Calu3 (cell line): ENCODE measurements around the gene TNS1. TPM values are rescaled to one million over a fixed set of nuclear protein-coding genes. Genes with fewer than 3 reads are reported as not detected.

ENCODE experiments used
- BruUV-seq: library from RNA; stranded (reverse); fragments of 400-500 nt; replicated peaks from 2 replicates; lab custom pipeline; 2021; lab: Mats Ljungman, UMichigan
- CTCF ChIA-PET: fragments of 300-600 bp; sonication (Branson Sonifier 250); formaldehyde crosslinking; loops from one replicate; lab custom pipeline; 2022; ENCODE audit warnings: antibody characterized with exemption; lab: Charles Lee
- DNase-seq: peaks from one replicate; pipeline ENCODE4 v3.0.0; 2022
- H3K27ac Mint-ChIP-seq: one replicate; pipeline ENCODE4 v1.8.0; 2022; ENCODE audit warnings: mixed read lengths; ENCODE audit not compliant: unreplicated experiment
- H3K27me3 Mint-ChIP-seq: one replicate; pipeline ENCODE4 v1.8.0; 2022; ENCODE audit warnings: mixed read lengths; ENCODE audit not compliant: unreplicated experiment
- H3K36me3 Mint-ChIP-seq: one replicate; pipeline ENCODE4 v1.8.0; 2022; ENCODE audit warnings: mild to moderate bottlenecking, moderate library complexity, mixed read lengths; ENCODE audit not compliant: insufficient read depth, unreplicated experiment
- H3K4me1 Mint-ChIP-seq: one replicate; pipeline ENCODE4 v1.8.0; 2022; ENCODE audit warnings: mild to moderate bottlenecking, low read depth, mixed read lengths; ENCODE audit not compliant: unreplicated experiment
- H3K4me3 Mint-ChIP-seq: one replicate; pipeline ENCODE4 v1.8.0; 2022; ENCODE audit warnings: mild to moderate bottlenecking, low read depth, moderate library complexity, mixed read lengths; ENCODE audit not compliant: unreplicated experiment
- H3K9me3 Mint-ChIP-seq: one replicate; pipeline ENCODE4 v1.8.0; 2022; ENCODE audit warnings: low read depth, mixed read lengths; ENCODE audit not compliant: unreplicated experiment
- CTCF ChIP-seq: fragments of 200-600 bp; IDR thresholded peaks from one replicate; pipeline ENCODE4 v1.8.0; 2022; ENCODE audit warnings: antibody characterized with exemption; ENCODE audit not compliant: unreplicated experiment
- intact Hi-C: fragments of 100-400 bp; cut with micrococcal nuclease; formaldehyde crosslinking; loops from one replicate; pipeline ENCODE4 v1.10.0; 2022; ENCODE audit not compliant: unreplicated experiment
- total RNA-seq: library from RNA; stranded (reverse); gene quantifications from 2 replicates; pipeline ENCODE4 v1.2.3, GENCODE V29; 2022

The TNS1 gene
- total RNA-seq, 1 experiment from 2014 or later: 2.2 TPM

DNA sequence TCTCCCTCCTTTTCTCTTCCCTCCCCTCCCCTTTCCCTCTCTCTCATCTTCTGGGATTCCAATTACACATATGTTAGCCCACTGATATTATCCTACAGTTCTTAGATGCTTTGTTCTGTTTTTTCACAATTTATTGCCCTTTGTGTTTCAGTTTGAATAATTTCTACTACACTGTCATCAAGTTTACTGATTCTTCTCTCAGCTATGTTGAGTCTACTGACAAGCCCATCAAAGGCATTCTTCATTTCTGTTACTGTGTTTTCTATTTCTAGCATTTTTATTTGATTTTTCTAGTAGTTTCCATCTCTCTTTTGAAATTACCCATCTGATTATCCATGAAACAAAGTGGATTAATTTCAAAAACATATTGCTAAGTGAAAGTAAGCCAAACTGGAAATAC lies 219.6 kb downstream of the TNS1 start:
- H3K4me3 Mint-ChIP-seq: no peak overlapping the region
- H3K4me1 Mint-ChIP-seq: no peaks in the 10 kb centered on the region
- no peaks in the 10 kb centered on the region for H3K9me3 Mint-ChIP-seq
- no TSS peak for BruUV-seq
- CTCF ChIA-PET: interaction anchor here (0.8 to 1.0 kb wide), 2 partner anchors 205 to 533 kb away, joined by 3 to 10 read pairs; no protein-coding TSS in a partner anchor
- no peak for TF ChIP-seq CTCF
- intact Hi-C loops: no loop called here
- H3K36me3 Mint-ChIP-seq: no peaks in the 10 kb centered on the region
- H3K27ac Mint-ChIP-seq: no peak overlapping the region
- peaks cover 47% of the 10 kb centered on the region for H3K27me3 Mint-ChIP-seq
- DNase-seq: no peak

- CTCF ChIA-PET: interaction anchor here (0.7 kb wide), 1 partner anchor 1223 kb away, joined by 3 read pairs; no protein-coding TSS in a partner anchor
- no peaks in the 10 kb centered on the region for H3K9me3 Mint-ChIP-seq
- BruUV-seq: no TSS peak
Measured at GRCh38 chr2:217777906-217778305, 224.9 kb downstream of the TNS1 start.

GRCh38 chr2:217776631-217777030 lies 226.2 kb downstream of the TNS1 start:
- no peak for DNase-seq
- intact Hi-C loops: no loop called here
- peaks cover 35% of the 10 kb centered on the region for H3K27me3 Mint-ChIP-seq
- no peaks in the 10 kb centered on the region for H3K9me3 Mint-ChIP-seq
- no peak for TF ChIP-seq CTCF
- CTCF ChIA-PET: no interaction called here
- H3K36me3 Mint-ChIP-seq: no peaks in the 10 kb centered on the region
- no peak overlapping the region for H3K27ac Mint-ChIP-seq
- H3K4me1 Mint-ChIP-seq: no peaks in the 10 kb centered on the region
- no TSS peak for BruUV-seq
- no peak overlapping the region for H3K4me3 Mint-ChIP-seq

More at GRCh38 chr2:217777906-217778305, 224.9 kb downstream of the TNS1 start:
- H3K27me3 Mint-ChIP-seq: peaks cover 48% of the 10 kb centered on the region
- H3K4me1 Mint-ChIP-seq: no peaks in the 10 kb centered on the region
- H3K27ac Mint-ChIP-seq: no peak overlapping the region
- intact Hi-C loops: no loop called here
- no peak for DNase-seq
- no peak overlapping the region for H3K4me3 Mint-ChIP-seq
- no peak for TF ChIP-seq CTCF
- H3K36me3 Mint-ChIP-seq: no peaks in the 10 kb centered on the region

- peaks cover 34% of the 10 kb centered on the region for H3K27me3 Mint-ChIP-seq
- TF ChIP-seq CTCF: no peak
- no TSS peak for BruUV-seq
- H3K27ac Mint-ChIP-seq: no peak overlapping the region
- H3K36me3 Mint-ChIP-seq: no peaks in the 10 kb centered on the region
- no peaks in the 10 kb centered on the region for H3K9me3 Mint-ChIP-seq
- CTCF ChIA-PET: no interaction called here
- H3K4me3 Mint-ChIP-seq: no peak overlapping the region
- intact Hi-C loops: no loop called here
- no peak for DNase-seq
- H3K4me1 Mint-ChIP-seq: no peaks in the 10 kb centered on the region
Measured at GRCh38 chr2:217775920-217776503, 226.8 kb downstream of the TNS1 start.
